ENCODE results near the gene CAMK1D.

CAMK1D gene

DNA sequence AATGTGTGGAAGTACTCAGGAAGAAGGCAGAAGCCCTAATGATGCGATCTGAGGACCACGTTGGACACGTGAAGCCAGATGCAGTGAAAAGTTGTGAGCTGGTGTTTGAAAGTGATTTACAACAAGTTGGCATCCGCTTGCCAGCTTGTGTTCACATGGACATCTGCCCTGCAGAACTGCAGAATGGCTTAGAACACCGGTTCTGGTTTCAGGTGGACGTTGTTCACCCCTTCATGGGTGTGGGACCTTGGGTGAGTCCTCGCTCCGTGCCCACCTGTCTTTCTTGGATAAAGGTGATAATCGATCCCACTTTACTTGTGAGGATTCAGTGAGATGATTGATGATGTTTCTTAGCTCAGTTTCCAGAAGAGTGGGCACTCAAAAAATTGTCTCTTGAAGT lies 53.8 kb downstream of the CAMK1D start:
- DNase-seq (ENCODE audit: low read depth): no peak

GRCh38 chr10:12405342-12406320 lies 56.3 kb downstream of the CAMK1D start:
- DNase-seq (ENCODE audit: low read depth): no peak

DNA sequence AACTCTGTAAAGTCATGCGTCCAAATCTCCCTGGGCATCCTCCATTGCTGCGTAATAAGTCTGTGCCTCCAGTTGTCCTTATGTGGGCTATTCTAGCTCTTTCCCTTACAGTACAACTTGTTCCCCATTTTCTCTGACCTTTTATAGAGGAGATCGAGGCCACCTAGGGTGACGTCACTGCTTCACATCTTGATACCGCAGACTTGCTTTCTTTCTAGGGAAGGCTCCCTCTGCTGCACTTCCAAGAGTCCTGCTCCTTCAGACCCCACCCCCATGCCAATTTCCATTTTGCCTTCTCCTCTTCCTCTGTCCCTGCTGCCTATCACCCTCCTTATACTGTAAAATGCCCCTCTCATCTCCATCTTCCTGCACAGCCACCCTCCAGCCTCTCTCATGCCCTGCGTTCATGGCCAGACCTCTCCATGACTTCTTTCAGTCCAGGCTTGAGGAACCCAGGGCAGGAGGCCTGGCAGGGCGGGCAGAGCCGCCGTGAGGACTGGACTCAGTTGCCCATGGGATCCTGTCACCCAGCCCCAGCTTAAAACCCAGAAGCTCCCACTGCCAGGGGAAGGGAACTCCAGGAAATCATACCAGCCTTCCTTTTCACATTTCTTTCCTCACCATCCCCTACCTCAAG lies 57.5 kb downstream of the CAMK1D start:
- no peak for DNase-seq (ENCODE audit: low read depth)

GRCh38 chr10:12408472-12408871 lies 59.1 kb downstream of the CAMK1D start:
- DNase-seq (ENCODE audit: low read depth): no peak

GRCh38 chr10:12409161-12409560 lies 59.8 kb downstream of the CAMK1D start:
- no peak for DNase-seq (ENCODE audit: low read depth)

DNA sequence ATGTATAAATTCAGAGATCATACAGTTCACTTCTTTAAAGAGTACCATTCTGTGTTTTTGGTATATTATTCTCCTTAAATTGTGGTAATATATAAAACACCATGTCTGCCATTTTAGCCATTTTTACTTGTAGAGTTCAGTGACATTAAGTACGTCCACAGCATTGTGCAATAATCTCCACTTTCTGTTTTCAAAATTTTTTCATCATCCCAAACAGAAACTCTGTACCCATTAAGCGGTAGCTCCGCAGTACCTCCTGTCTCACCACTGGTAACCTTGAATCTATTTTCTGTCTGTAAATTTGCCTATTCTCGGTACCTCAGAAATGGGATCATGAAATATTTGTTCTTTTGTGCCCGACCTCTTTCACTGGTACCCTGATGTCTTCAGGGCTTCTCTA lies 60.3 kb downstream of the CAMK1D start:
- no peak for DNase-seq (ENCODE audit: low read depth)

DNA sequence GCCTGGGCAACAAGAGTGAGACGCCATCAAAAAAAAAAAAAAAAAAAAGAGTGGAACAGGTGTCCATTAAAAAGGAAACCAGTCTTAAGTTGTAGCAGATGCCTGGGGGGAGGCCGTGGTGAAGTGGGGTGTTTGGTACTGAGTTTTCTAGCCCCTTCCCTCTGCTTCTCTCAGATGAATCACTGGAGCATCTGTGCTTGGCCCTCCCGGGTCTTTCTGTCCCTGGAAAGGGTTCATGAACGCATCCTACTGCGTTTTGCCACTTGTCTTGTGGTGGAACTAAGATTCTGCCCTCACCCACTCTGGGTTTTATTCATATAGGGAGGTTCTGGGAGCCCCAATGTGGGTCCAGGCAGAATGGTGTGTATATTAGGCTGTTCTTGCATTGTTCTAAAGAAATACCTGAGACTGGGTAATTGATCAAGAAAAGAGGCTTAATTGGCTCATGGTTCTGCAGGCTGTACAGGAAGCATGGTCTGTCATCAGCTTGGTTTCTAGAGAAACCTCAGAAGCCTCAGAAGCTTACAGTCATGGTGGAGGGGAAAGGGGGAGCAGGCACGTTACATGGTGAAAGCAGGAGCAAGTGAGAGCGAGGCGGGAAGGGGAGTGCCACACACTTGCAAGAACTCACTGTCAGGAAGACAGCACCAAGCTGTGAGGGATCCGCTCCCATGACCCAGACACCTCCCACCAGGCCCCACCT lies 63.5 kb downstream of the CAMK1D start:
- no peak for DNase-seq (ENCODE audit: low read depth)

GRCh38 chr10:12413369-12413711 lies 64.0 kb downstream of the CAMK1D start:
- DNase-seq (ENCODE audit: low read depth): no peak

DNA sequence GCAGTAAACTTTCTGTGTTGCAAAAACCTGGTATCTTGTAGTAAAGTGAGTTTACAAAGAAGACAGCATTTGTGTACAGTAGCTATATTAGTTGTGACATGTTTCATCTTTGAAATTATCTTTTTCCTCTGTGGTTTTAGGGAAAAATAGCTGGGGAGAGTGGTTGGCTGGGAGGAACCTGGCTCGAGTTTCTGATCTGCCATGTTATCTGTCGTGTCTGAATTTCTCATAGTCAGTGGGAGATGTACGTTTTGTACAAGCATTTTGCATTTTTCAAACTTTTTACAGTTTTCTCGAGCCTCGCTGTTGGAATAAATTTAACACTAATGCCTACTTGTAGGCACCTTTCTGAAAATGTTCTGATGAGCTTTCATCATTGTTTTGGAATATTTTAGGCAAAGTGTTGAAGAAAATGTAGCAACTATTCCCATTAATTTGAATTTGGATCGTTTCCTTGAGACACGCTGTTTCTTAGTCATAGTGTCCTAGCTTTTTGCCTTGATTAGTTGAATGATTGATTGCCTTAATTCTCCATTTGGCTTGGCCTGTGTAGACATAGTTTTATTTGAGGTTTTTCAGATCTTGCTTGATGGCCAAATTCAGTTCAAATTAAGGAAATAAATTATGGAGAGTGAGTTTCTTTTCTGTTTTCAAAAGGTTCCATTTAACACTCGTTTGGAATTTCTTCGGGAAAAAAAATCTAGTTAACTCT lies 65.1 kb downstream of the CAMK1D start:
- DNase-seq (ENCODE audit: low read depth): no peak

DNA sequence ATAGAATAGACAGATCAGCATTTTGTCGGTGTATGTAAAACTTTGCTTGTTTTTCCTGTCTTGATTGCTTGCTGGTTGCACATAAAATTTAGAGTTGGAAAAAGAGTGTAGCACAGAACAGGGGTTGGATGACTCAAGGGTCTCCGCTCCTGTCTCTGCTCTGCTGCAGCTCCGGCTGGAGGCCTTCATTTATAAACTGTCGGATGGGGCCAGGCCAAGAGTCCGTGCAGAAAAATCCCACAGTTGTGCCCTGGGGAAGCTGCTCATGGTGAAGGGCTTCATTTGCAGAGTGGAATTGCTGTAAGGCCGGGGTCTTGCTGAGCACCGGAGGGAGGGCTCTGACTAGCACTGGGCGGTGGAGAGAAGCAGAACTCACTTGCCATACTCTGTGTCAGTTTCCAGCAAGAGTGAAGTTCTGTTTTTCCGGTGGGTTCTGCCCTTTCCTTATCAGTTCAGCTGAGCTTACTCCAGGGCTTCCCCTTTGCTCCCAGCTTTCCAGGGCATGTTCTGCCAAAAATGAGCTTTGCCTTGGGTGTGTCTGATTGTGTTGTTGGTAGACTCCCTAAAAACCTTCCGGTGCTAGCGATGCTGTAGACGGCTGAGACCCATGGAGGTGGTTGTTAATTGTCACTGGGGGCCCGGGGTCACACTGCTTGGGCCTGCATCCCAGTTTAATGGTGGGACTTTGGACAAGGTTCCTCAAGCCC lies 67.2 kb downstream of the CAMK1D start:
- DNase-seq (ENCODE audit: low read depth): no peak

DNA sequence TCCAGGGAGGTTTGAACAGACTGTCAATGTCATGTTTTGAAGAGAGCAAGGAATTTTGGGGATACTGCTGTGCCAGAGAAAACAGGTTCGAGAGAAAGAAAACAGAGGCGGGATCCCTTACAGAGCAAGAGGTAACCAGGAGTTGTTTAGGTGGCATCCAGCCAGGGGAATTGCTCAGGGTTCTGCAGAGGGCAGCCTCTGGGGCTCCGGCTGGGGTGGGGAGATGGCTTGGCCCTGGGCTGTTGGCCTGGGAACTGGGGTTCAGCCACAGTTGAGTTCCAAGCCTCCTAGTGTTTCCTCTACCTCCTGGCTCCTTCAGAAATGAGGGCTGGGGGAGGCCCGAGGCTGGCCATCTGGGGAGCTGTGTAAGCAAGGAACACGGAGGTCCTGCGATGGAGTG lies 68.0 kb downstream of the CAMK1D start:
- DNase-seq (ENCODE audit: low read depth): no peak

- no peak for DNase-seq (ENCODE audit: low read depth)
Observed at GRCh38 chr10:12418000-12418399, 68.7 kb downstream of the CAMK1D start.

- DNase-seq (ENCODE audit: low read depth): no peak
Observed at GRCh38 chr10:12418725-12419261, 69.4 kb downstream of the CAMK1D start.

DNA sequence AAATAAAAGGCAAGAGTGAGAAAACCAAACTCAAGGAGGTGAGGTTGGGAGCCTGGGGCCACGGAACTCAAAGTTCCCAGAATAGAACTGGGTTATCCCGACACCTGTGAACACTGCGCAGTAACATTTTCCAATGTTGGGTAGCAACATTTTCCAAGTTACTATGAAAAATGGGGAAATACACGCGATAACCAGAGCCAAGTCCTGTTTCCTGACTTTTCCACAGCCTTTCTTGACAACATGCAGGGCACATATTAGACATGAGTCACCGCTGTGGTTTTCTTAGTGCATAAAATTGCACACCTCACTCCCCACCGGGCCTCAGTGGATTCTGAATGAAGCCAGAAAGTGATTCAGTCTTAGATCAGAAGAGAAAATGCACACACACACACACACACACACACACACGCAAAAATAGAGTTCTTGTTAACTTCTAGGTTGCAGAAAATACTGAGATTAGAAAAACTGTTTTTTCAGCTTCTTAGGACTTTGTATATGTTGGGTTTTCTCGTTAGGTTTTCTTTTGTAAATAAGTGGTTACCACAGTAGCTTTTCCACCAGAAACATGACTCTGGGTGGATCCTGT lies 70.0 kb downstream of the CAMK1D start:
- DNase-seq (ENCODE audit: low read depth): peak; percentile 20

DNA sequence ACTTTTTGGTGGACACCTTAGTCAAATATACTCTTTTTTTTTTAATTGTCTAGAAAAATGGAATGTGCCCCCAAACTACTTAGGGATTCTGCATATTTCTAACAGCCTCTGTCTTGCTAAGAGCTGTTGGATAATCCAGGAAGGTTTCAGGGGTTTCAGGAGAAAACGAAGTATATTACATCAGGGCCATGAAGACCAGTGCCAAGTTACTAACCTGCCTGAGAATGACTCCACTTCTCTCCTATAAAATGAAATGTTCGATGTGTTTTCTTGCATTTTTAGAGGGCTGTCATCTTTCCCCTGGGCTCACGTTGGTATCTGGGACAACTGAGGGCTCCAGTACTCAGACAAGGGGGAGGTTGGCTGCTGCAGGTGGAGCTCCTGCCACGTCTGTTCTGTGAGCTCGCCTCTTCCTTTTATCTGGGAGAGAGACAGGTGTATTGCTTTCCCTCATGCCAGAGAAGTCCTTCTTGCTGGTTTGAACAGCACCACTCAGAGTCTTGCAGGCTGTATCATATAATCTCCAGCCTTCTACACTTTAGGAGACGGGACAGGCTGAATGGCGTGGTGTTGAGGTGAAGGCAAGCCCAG lies 71.3 kb downstream of the CAMK1D start:
- no peak for DNase-seq (ENCODE audit: low read depth)

- DNase-seq (ENCODE audit: low read depth): no peak
Observed at GRCh38 chr10:12422189-12422588, 72.8 kb downstream of the CAMK1D start.

DNA sequence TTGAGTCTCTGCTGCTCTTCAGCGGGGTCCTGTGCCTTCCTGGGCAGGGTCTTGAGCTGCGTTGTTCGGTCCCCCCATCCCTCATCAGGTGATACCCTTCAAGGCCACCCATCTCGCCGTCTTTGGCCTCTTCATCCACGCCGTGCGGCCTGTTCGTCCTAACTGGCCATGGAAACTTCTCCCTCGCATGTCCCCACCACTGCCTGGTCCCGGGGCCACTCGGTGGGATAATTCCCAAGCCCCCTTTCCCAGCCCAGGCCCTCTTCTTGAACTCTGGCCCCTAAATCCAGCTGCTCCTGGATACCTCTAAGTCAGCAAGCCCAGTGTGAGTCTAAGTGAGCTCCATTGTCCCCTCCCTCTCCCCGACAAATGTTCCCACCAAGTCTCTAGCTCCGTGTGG lies 74.5 kb downstream of the CAMK1D start:
- DNase-seq (ENCODE audit: low read depth): no peak

- no peak for DNase-seq (ENCODE audit: low read depth)
Observed at GRCh38 chr10:12427276-12427675, 77.9 kb downstream of the CAMK1D start.

- DNase-seq (ENCODE audit: low read depth): no peak
Observed at GRCh38 chr10:12428447-12429135, 79.2 kb downstream of the CAMK1D start.

DNA sequence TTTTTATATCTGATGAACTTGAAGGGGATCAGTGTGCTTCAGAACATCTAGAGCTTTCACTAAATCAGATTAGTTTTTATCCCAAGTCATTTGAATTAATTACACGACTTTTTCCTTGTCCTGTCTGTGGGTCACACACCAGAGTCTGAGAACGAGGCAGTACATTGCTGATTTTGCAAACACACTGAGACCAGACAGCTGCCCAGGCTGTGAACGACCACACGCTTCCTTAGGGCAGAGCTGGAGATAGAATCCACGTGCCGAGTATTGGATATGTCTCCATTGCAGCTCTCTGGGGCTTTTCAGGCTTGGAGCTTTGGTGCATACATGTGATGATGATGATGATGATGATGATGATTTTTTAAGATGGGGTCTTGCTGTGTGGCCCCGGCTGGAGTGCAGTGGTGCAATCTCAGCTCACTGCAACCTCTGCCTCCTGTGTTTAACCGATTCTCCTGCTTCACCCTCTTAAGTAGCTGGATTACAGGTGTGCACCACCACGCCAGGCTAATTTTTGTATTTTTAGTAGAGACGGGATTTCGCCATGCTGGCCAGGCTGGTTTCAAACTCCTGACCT lies 81.1 kb downstream of the CAMK1D start:
- no peak for DNase-seq (ENCODE audit: low read depth)
